Measurements from ENCODE around the gene BRD9.
"Not testable (repeated sequence)": the region's sequence is repeated elsewhere in the genome, so short reads cannot be mapped to it uniquely, and the experiment has no call there.

BRD9 gene

GRCh38 chr5:922436-923280, 30.1 kb upstream of the BRD9 start:
- peaks cover 0 to 3% of the 10 kb centered on the region in 2 donors for H3K9me3 ChIP-seq (ENCODE audit: control insufficient read depth in 2 of 2, low read length in 2 of 2)
- H3K9ac ChIP-seq (ENCODE audit: low read length in 2 of 2) = no peak overlapping the region
- peaks cover 7% of the 10 kb centered on the region for H3K4me1 ChIP-seq (ENCODE audit: control insufficient read depth, insufficient read depth, low read length)
- H3K36me3 ChIP-seq (ENCODE audit: control insufficient read depth in 2 of 2, insufficient read depth in 2 of 2, low read length in 2 of 2) = no peaks in the 10 kb centered on the region
- no peak overlapping the region for H3K4me3 ChIP-seq (ENCODE audit: low read length in 2 of 2)
- H3K27ac ChIP-seq (ENCODE audit: low read length) = no peak overlapping the region
- H3K27me3 ChIP-seq (ENCODE audit: control insufficient read depth in 1 of 2, insufficient read depth in 2 of 2, low read length in 2 of 2) = peaks cover 6 to 16% of the 10 kb centered on the region in 2 donors

GRCh38 chr5:921456-922435, 29.1 kb upstream of the BRD9 start:
- no peak overlapping the region for H3K4me3 ChIP-seq (ENCODE audit: low read length in 2 of 2)
- H3K36me3 ChIP-seq (ENCODE audit: control insufficient read depth in 2 of 2, insufficient read depth in 2 of 2, low read length in 2 of 2) = no peaks in the 10 kb centered on the region
- H3K27ac ChIP-seq (ENCODE audit: low read length) = no peak overlapping the region
- peaks cover 4% of the 10 kb centered on the region for H3K4me1 ChIP-seq (ENCODE audit: control insufficient read depth, insufficient read depth, low read length)
- H3K9me3 ChIP-seq (ENCODE audit: control insufficient read depth in 2 of 2, low read length in 2 of 2) = peaks cover 0 to 3% of the 10 kb centered on the region in 2 donors
- peaks cover 6 to 16% of the 10 kb centered on the region in 2 donors for H3K27me3 ChIP-seq (ENCODE audit: control insufficient read depth in 1 of 2, insufficient read depth in 2 of 2, low read length in 2 of 2)
- H3K9ac ChIP-seq (ENCODE audit: low read length in 2 of 2) = no peak overlapping the region

GRCh38 chr5:920321-920720, 27.7 kb upstream of the BRD9 start:
- Histone ChIP-seq H3K4me1 (ENCODE audit: control insufficient read depth, insufficient read depth, low read length) (no peaks in the 10 kb centered on the region), H3K27ac (ENCODE audit: low read length) (no peak overlapping the region), H3K9me3 (ENCODE audit: control insufficient read depth in 2 of 2, low read length in 2 of 2) (peaks cover 0 to 3% of the 10 kb centered on the region in 2 donors), H3K36me3 (ENCODE audit: control insufficient read depth in 2 of 2, insufficient read depth in 2 of 2, low read length in 2 of 2) (no peaks in the 10 kb centered on the region), H3K27me3 (ENCODE audit: control insufficient read depth in 1 of 2, insufficient read depth in 2 of 2, low read length in 2 of 2) (peaks cover 3 to 5% of the 10 kb centered on the region in 2 donors), H3K4me3 (ENCODE audit: low read length in 2 of 2) (no peak overlapping the region), H3K9ac (ENCODE audit: low read length in 2 of 2) (no peak overlapping the region)

- H3K4me3 ChIP-seq (ENCODE audit: low read length in 2 of 2) = no peak overlapping the region
- H3K9me3 ChIP-seq (ENCODE audit: control insufficient read depth in 2 of 2, low read length in 2 of 2) = peaks cover 0 to 3% of the 10 kb centered on the region in 2 donors
- no peaks in the 10 kb centered on the region for H3K27me3 ChIP-seq (ENCODE audit: control insufficient read depth in 1 of 2, insufficient read depth in 2 of 2, low read length in 2 of 2)
- no peak overlapping the region for H3K27ac ChIP-seq (ENCODE audit: low read length)
- no peaks in the 10 kb centered on the region for H3K36me3 ChIP-seq (ENCODE audit: control insufficient read depth in 2 of 2, insufficient read depth in 2 of 2, low read length in 2 of 2)
- no peak overlapping the region for H3K9ac ChIP-seq (ENCODE audit: low read length in 2 of 2)
- no peaks in the 10 kb centered on the region for H3K4me1 ChIP-seq (ENCODE audit: control insufficient read depth, insufficient read depth, low read length)
Measured at GRCh38 chr5:919356-920000, 26.9 kb upstream of the BRD9 start.

GRCh38 chr5:918717-919116, 26.1 kb upstream of the BRD9 start:
- H3K9ac ChIP-seq (ENCODE audit: low read length in 2 of 2); H3K9me3 ChIP-seq (ENCODE audit: control insufficient read depth in 2 of 2, low read length in 2 of 2); H3K27me3 ChIP-seq (ENCODE audit: control insufficient read depth in 1 of 2, insufficient read depth in 2 of 2, low read length in 2 of 2); H3K27ac ChIP-seq (ENCODE audit: low read length); H3K4me1 ChIP-seq (ENCODE audit: control insufficient read depth, insufficient read depth, low read length); H3K36me3 ChIP-seq (ENCODE audit: control insufficient read depth in 2 of 2, insufficient read depth in 2 of 2, low read length in 2 of 2); H3K4me3 ChIP-seq (ENCODE audit: low read length in 2 of 2): not testable (repeated sequence)

- no peaks in the 10 kb centered on the region for H3K27me3 ChIP-seq (ENCODE audit: control insufficient read depth in 1 of 2, insufficient read depth in 2 of 2, low read length in 2 of 2)
- H3K9ac ChIP-seq (ENCODE audit: low read length in 2 of 2) = no peak overlapping the region
- H3K9me3 ChIP-seq (ENCODE audit: control insufficient read depth in 2 of 2, low read length in 2 of 2) = peaks cover 0 to 3% of the 10 kb centered on the region in 2 donors
- H3K27ac ChIP-seq (ENCODE audit: low read length) = no peak overlapping the region
- H3K4me3 ChIP-seq (ENCODE audit: low read length in 2 of 2) = no peak overlapping the region
- no peaks in the 10 kb centered on the region for H3K4me1 ChIP-seq (ENCODE audit: control insufficient read depth, insufficient read depth, low read length)
- H3K36me3 ChIP-seq (ENCODE audit: control insufficient read depth in 2 of 2, insufficient read depth in 2 of 2, low read length in 2 of 2) = no peaks in the 10 kb centered on the region
Measured at GRCh38 chr5:916441-917293, 24.1 kb upstream of the BRD9 start.

GRCh38 chr5:915946-916345, 23.3 kb upstream of the BRD9 start:
- H3K9me3 ChIP-seq (ENCODE audit: control insufficient read depth in 2 of 2, low read length in 2 of 2) = peaks cover 0 to 3% of the 10 kb centered on the region in 2 donors
- H3K9ac ChIP-seq (ENCODE audit: low read length in 2 of 2) = no peak overlapping the region
- no peaks in the 10 kb centered on the region for H3K27me3 ChIP-seq (ENCODE audit: control insufficient read depth in 1 of 2, insufficient read depth in 2 of 2, low read length in 2 of 2)
- H3K4me3 ChIP-seq (ENCODE audit: low read length in 2 of 2) = no peak overlapping the region
- H3K36me3 ChIP-seq (ENCODE audit: control insufficient read depth in 2 of 2, insufficient read depth in 2 of 2, low read length in 2 of 2) = no peaks in the 10 kb centered on the region
- no peak overlapping the region for H3K27ac ChIP-seq (ENCODE audit: low read length)
- no peaks in the 10 kb centered on the region for H3K4me1 ChIP-seq (ENCODE audit: control insufficient read depth, insufficient read depth, low read length)

- not testable (repeated sequence) for H3K4me3 ChIP-seq (ENCODE audit: low read length in 2 of 2); H3K27ac ChIP-seq (ENCODE audit: low read length); H3K9me3 ChIP-seq (ENCODE audit: control insufficient read depth in 2 of 2, low read length in 2 of 2); H3K9ac ChIP-seq (ENCODE audit: low read length in 2 of 2); H3K36me3 ChIP-seq (ENCODE audit: control insufficient read depth in 2 of 2, insufficient read depth in 2 of 2, low read length in 2 of 2); H3K27me3 ChIP-seq (ENCODE audit: control insufficient read depth in 1 of 2, insufficient read depth in 2 of 2, low read length in 2 of 2); H3K4me1 ChIP-seq (ENCODE audit: control insufficient read depth, insufficient read depth, low read length)
Measured at GRCh38 chr5:915346-915745, 22.7 kb upstream of the BRD9 start.

GRCh38 chr5:914612-915011, 22.0 kb upstream of the BRD9 start:
- H3K4me3 ChIP-seq (ENCODE audit: low read length in 2 of 2) = no peak overlapping the region

GRCh38 chr5:914174-914573, 21.6 kb upstream of the BRD9 start:
- H3K9ac ChIP-seq (ENCODE audit: low read length in 2 of 2) = no peak overlapping the region
- no peaks in the 10 kb centered on the region for H3K27me3 ChIP-seq (ENCODE audit: control insufficient read depth in 1 of 2, insufficient read depth in 2 of 2, low read length in 2 of 2)
- H3K4me3 ChIP-seq (ENCODE audit: low read length in 2 of 2) = no peak overlapping the region
- no peaks in the 10 kb centered on the region for H3K36me3 ChIP-seq (ENCODE audit: control insufficient read depth in 2 of 2, insufficient read depth in 2 of 2, low read length in 2 of 2)
- H3K9me3 ChIP-seq (ENCODE audit: control insufficient read depth in 2 of 2, low read length in 2 of 2) = peaks cover 0 to 3% of the 10 kb centered on the region in 2 donors
- no peaks in the 10 kb centered on the region for H3K4me1 ChIP-seq (ENCODE audit: control insufficient read depth, insufficient read depth, low read length)
- H3K27ac ChIP-seq (ENCODE audit: low read length) = no peak overlapping the region

More at GRCh38 chr5:914612-915011, 22.0 kb upstream of the BRD9 start:
- no peaks in the 10 kb centered on the region for H3K36me3 ChIP-seq (ENCODE audit: control insufficient read depth in 2 of 2, insufficient read depth in 2 of 2, low read length in 2 of 2)
- H3K9me3 ChIP-seq (ENCODE audit: control insufficient read depth in 2 of 2, low read length in 2 of 2) = peaks cover 0 to 3% of the 10 kb centered on the region in 2 donors
- H3K9ac ChIP-seq (ENCODE audit: low read length in 2 of 2) = no peak overlapping the region
- H3K27ac ChIP-seq (ENCODE audit: low read length) = no peak overlapping the region
- no peaks in the 10 kb centered on the region for H3K27me3 ChIP-seq (ENCODE audit: control insufficient read depth in 1 of 2, insufficient read depth in 2 of 2, low read length in 2 of 2)
- no peaks in the 10 kb centered on the region for H3K4me1 ChIP-seq (ENCODE audit: control insufficient read depth, insufficient read depth, low read length)
